H1 (cell line): ENCODE results near the gene RAI14. TPM values are rescaled to one million over a fixed set of nuclear protein-coding genes. Genes with fewer than 3 reads are reported as not detected.

Experiments used
- CHD7 ChIP-seq: fragments of 300-600 bp; sonication (generic); IDR thresholded peaks from 2 replicates; pipeline ENCODE4 v1.7.1; 2012; ENCODE audit warnings: low read length, moderate library complexity, mild to moderate bottlenecking, inconsistent platforms; ENCODE audit not compliant: insufficient replicate concordance
- CREB1 ChIP-seq: IDR thresholded peaks from 2 replicates; pipeline ENCODE4 v1.6.1; 2012; ENCODE audit warnings: inconsistent platforms
- EGR1 ChIP-seq: IDR thresholded peaks from 2 replicates; pipeline ENCODE4 v1.6.1; 2011; ENCODE audit warnings: low read depth, low read length, borderline replicate concordance
- EP300 ChIP-seq, 2 experiments: IDR thresholded peaks; 1 replicate in 1 of 2; 2 replicates in 1 of 2; pipeline ENCODE4 v1.6.1; 2011 to 2012; ENCODE audit warnings: low read depth in 2 of 2, low read length in 2 of 2, mild to moderate bottlenecking in 2 of 2, borderline replicate concordance in 1 of 2, inconsistent platforms in 1 of 2, moderate library complexity in 1 of 2
- RFX5 ChIP-seq: IDR thresholded peaks from 2 replicates; pipeline ENCODE4 v1.6.1; 2011; ENCODE audit warnings: low read depth, low read length, improper control_type of control experiment, borderline replicate concordance
- RXRA ChIP-seq: IDR thresholded peaks from 2 replicates; pipeline ENCODE4 v1.6.1; 2011; ENCODE audit warnings: low read depth, mild to moderate bottlenecking, low read length, moderate library complexity; ENCODE audit not compliant: insufficient read depth
- SIRT6 ChIP-seq: IDR thresholded peaks from one replicate; pipeline ENCODE4 v1.7.1; 2012; ENCODE audit warnings: low read length, inconsistent platforms
- polyA plus RNA-seq, 7 experiments: library from polyadenylated mRNA; depleted of rRNA in 3 of 7; stranded (reverse) in 5 of 7; unstranded in 2 of 7; fragments of >200 nt in 5 of 7; fragments of 200-250 nt in 2 of 7; gene quantifications; 1 replicate in 5 of 7; 2 replicates in 1 of 7; 4 replicates in 1 of 7; pipeline versions ENCODE4 v1.2.1 to v1.2.3, GENCODE V29; 2011 to 2013; ENCODE audit warnings: missing spikeins in 2 of 7, mixed read lengths in 2 of 7
- total RNA-seq: library from RNA; stranded (reverse); fragmentation: NEBNext Ultra II Directional; extraction: Animal tissue kit (Norgen Biotek cat#: 25700); gene quantifications from 2 replicates; pipeline ENCODE4 v1.2.1, GENCODE V29; 2021

The RAI14 gene
- total and polyA plus RNA-seq, 2 of the 8 experiments (the other 6 are each of a cell fraction or from before 2014, with no cell fraction given) = 48.4 to 210 TPM

- TF ChIP-seq CHD7 (no peak), RXRA (no peak), RFX5 (no peak), EGR1 (no peak), SIRT6 (no peak), EP300 (IDR thresholded peaks at IDR 0.05; ENCODE audit: borderline replicate concordance in 1 of 2, low read depth in 2 of 2, low read length in 2 of 2) (no peak), CREB1 (no peak)
These were observed 35.9 kb upstream of the RAI14 start (continued) for GRCh38 chr5:34620185-34620584.
